ENCODE measurements around the gene TTC23.

TTC23 gene

DNA sequence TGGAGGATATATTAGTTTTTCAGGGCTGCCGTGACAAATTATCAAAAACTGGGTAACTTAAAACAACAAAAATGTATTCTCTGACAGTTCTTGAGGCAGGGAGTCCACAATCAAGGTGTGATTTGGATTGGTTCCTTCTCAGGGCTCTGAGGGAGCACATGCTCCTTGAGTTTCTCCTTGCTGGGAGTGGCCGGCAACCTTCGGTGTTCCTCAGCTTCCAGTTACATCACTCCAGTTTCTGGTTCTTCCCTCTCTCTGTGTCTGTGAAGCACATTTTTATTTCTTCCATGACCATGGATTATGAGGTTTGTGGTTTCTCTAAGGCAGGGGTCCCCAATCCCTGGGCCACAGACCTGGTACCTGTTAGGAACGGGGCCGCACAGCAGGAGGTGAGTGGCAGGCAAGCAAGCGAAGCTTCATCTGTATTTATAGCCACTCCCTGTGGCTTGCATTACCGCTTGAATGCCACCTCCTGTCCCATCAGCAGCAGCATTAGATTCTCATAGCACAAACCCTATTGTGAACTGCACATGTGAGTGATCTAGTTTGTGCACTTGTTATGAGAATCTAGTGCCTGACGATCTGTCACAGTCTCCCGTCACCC lies 26.2 kb upstream of the TTC23 start:
- Histone ChIP-seq H3K4me1 (ENCODE audit: control insufficient read depth in 1 of 2, insufficient read depth in 2 of 2, low read length in 2 of 2) (no peaks in the 10 kb centered on the region), H3K79me2 (ENCODE audit: control insufficient read depth, insufficient read depth, low read length, poor library complexity) (no peaks in the 10 kb centered on the region), H4K12ac (ENCODE audit: low read depth, low read length) (no peak overlapping the region), H3K4me2 (ENCODE audit: low read length) (no peak overlapping the region), H3K36me3 (ENCODE audit: control insufficient read depth in 1 of 2, insufficient read depth in 2 of 2, low read length in 2 of 2) (no peaks in the 10 kb centered on the region), H4K91ac (ENCODE audit: low read depth, low read length) (no peak overlapping the region), H3K79me1 (ENCODE audit: low read length) (no peaks in the 10 kb centered on the region), H3K9ac (ENCODE audit: low read length) (no peak overlapping the region), H3K27me3 (ENCODE audit: insufficient read depth, low read length) (no peaks in the 10 kb centered on the region), H3K4me3 (ENCODE audit: low read depth, low read length) (no peak overlapping the region), H2BK12ac (ENCODE audit: low read length) (no peak overlapping the region), H3K27ac (ENCODE audit: low read depth, low read length) (no peak overlapping the region), H3K23ac (ENCODE audit: low read length) (no peak overlapping the region), H2AFZ (ENCODE audit: insufficient read depth, low read length, poor library complexity) (no peak overlapping the region), H2BK5ac (ENCODE audit: low read depth, low read length, poor library complexity) (no peak overlapping the region), H4K8ac (ENCODE audit: low read depth, low read length) (no peak overlapping the region), H3K18ac (ENCODE audit: low read length) (no peak overlapping the region), H3K9me3 (ENCODE audit: insufficient read depth, low read depth, low read length) (no peaks in the 10 kb centered on the region), H2BK120ac (ENCODE audit: insufficient read depth, low read length, poor library complexity) (no peak overlapping the region), H3K14ac (ENCODE audit: low read length) (no peak overlapping the region), H2AK5ac (ENCODE audit: low read length) (no peak overlapping the region), H3K4ac (ENCODE audit: low read depth, low read length) (no peak overlapping the region)
- no CpG with 5 or more reads among the region's 9 CpGs for WGBS (ENCODE audit: extremely low coverage, insufficient coverage, insufficient read length)
- DNase-seq, result no peak

DNA sequence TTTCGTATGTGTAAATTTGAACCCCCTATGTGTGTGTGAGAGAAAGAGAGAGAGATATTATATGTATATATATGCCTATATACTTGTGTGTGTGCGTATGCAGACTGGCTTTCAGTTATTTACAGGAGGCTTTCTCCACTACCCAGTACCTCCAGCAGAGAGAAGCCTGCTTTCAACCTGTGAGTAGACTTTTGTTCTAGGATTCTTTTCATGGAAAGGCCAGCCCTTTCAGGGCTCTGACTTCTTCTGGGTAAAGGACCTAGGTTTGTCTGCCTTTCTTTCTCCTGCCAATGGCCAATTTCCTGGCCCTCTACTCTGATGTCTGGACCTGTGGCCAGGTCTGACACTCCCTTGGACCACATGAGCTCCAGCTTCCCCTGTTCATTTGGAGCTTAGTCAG lies 25.7 kb upstream of the TTC23 start:
- Histone ChIP-seq H2BK5ac (ENCODE audit: low read depth, low read length, poor library complexity) (no peak overlapping the region), H3K36me3 (ENCODE audit: control insufficient read depth in 1 of 2, insufficient read depth in 2 of 2, low read length in 2 of 2) (no peaks in the 10 kb centered on the region), H3K9ac (ENCODE audit: low read length) (no peak overlapping the region), H2BK120ac (ENCODE audit: insufficient read depth, low read length, poor library complexity) (no peak overlapping the region), H3K79me1 (ENCODE audit: low read length) (no peaks in the 10 kb centered on the region), H3K9me3 (ENCODE audit: insufficient read depth, low read depth, low read length) (no peaks in the 10 kb centered on the region), H3K4me1 (ENCODE audit: control insufficient read depth in 1 of 2, insufficient read depth in 2 of 2, low read length in 2 of 2) (no peaks in the 10 kb centered on the region), H3K79me2 (ENCODE audit: control insufficient read depth, insufficient read depth, low read length, poor library complexity) (no peaks in the 10 kb centered on the region), H3K14ac (ENCODE audit: low read length) (no peak overlapping the region), H2AK5ac (ENCODE audit: low read length) (no peak overlapping the region), H4K12ac (ENCODE audit: low read depth, low read length) (no peak overlapping the region), H3K23ac (ENCODE audit: low read length) (no peak overlapping the region), H3K4me3 (ENCODE audit: low read depth, low read length) (no peak overlapping the region), H3K4ac (ENCODE audit: low read depth, low read length) (no peak overlapping the region), H3K4me2 (ENCODE audit: low read length) (no peak overlapping the region), H3K27ac (ENCODE audit: low read depth, low read length) (no peak overlapping the region), H3K27me3 (ENCODE audit: insufficient read depth, low read length) (no peaks in the 10 kb centered on the region), H2BK12ac (ENCODE audit: low read length) (no peak overlapping the region), H4K91ac (ENCODE audit: low read depth, low read length) (no peak overlapping the region), H4K8ac (ENCODE audit: low read depth, low read length) (no peak overlapping the region), H2AFZ (ENCODE audit: insufficient read depth, low read length, poor library complexity) (no peak overlapping the region), H3K18ac (ENCODE audit: low read length) (no peak overlapping the region)
- no peak for DNase-seq
- WGBS (ENCODE audit: extremely low coverage, insufficient coverage, insufficient read length), result no CpG with 5 or more reads among the region's 2 CpGs

DNA sequence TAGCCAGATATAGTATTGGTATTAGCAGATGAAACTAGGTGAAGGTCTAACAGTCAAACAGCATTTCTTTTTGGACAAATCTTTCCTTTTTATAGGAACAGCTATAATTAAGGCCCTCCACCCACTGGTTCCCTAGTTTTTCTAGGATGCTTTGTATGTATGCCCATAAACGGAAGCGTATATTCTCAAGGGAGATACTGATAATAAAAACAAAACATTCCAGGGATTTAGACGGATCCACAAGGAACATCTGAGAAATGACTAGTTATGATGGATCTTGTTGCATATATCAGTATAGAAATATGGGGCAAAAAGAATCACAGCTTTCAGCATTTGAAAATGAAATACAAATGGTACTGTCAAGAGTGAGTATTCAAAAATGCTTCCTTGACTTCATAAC lies 24.4 kb upstream of the TTC23 start:
- H2AK5ac ChIP-seq (ENCODE audit: low read length), result no peak overlapping the region
- H2BK12ac ChIP-seq (ENCODE audit: low read length), result no peak overlapping the region
- H2AFZ ChIP-seq (ENCODE audit: insufficient read depth, low read length, poor library complexity), result no peak overlapping the region
- H3K4me1 ChIP-seq (ENCODE audit: control insufficient read depth in 1 of 2, insufficient read depth in 2 of 2, low read length in 2 of 2), result no peaks in the 10 kb centered on the region
- H3K4me3 ChIP-seq (ENCODE audit: low read depth, low read length), result no peak overlapping the region
- no peak overlapping the region for H3K14ac ChIP-seq (ENCODE audit: low read length)
- no peaks in the 10 kb centered on the region for H3K9me3 ChIP-seq (ENCODE audit: insufficient read depth, low read depth, low read length)
- no peaks in the 10 kb centered on the region for H3K36me3 ChIP-seq (ENCODE audit: control insufficient read depth in 1 of 2, insufficient read depth in 2 of 2, low read length in 2 of 2)
- H3K4me2 ChIP-seq (ENCODE audit: low read length), result no peak overlapping the region
- H3K23ac ChIP-seq (ENCODE audit: low read length), result no peak overlapping the region
- H3K27ac ChIP-seq (ENCODE audit: low read depth, low read length), result no peak overlapping the region
- no peak overlapping the region for H2BK120ac ChIP-seq (ENCODE audit: insufficient read depth, low read length, poor library complexity)
- H4K8ac ChIP-seq (ENCODE audit: low read depth, low read length), result no peak overlapping the region
- no peaks in the 10 kb centered on the region for H3K79me1 ChIP-seq (ENCODE audit: low read length)
- no peak overlapping the region for H3K4ac ChIP-seq (ENCODE audit: low read depth, low read length)
- no peak overlapping the region for H3K18ac ChIP-seq (ENCODE audit: low read length)
- H4K91ac ChIP-seq (ENCODE audit: low read depth, low read length), result no peak overlapping the region
- no peak overlapping the region for H3K9ac ChIP-seq (ENCODE audit: low read length)
- no peak overlapping the region for H4K12ac ChIP-seq (ENCODE audit: low read depth, low read length)
- DNase-seq, result no peak
- no peaks in the 10 kb centered on the region for H3K27me3 ChIP-seq (ENCODE audit: insufficient read depth, low read length)
- WGBS (ENCODE audit: extremely low coverage, insufficient coverage, insufficient read length), result no CpG with 5 or more reads among the region's 3 CpGs
- no peaks in the 10 kb centered on the region for H3K79me2 ChIP-seq (ENCODE audit: control insufficient read depth, insufficient read depth, low read length, poor library complexity)
- H2BK5ac ChIP-seq (ENCODE audit: low read depth, low read length, poor library complexity), result no peak overlapping the region

DNA sequence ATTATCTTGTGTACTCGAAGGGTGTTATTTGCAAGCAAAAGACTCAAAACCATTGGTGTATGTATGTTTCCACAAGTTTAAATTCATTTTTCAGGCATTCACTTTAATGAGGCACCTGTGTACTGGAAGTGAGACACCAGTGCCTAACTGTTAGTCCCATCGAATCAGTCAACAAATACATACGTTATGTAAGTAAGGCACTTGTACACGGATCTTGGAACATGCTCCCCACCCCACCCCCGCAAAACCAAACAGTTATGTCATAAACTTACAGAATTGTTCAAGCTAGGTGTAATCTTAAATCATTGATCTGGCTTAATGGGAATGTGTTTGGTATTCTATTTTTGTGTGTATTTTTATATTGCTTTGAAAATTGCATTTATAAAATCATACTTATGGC lies 19.1 kb upstream of the TTC23 start:
- Histone ChIP-seq H3K36me3 (ENCODE audit: control insufficient read depth in 1 of 2, insufficient read depth in 2 of 2, low read length in 2 of 2) (no peaks in the 10 kb centered on the region), H3K4me2 (ENCODE audit: low read length) (no peak overlapping the region), H2AFZ (ENCODE audit: insufficient read depth, low read length, poor library complexity) (no peak overlapping the region), H3K79me2 (ENCODE audit: control insufficient read depth, insufficient read depth, low read length, poor library complexity) (no peaks in the 10 kb centered on the region), H3K4me3 (ENCODE audit: low read depth, low read length) (no peak overlapping the region), H2BK12ac (ENCODE audit: low read length) (no peak overlapping the region), H3K18ac (ENCODE audit: low read length) (no peak overlapping the region), H3K9me3 (ENCODE audit: insufficient read depth, low read depth, low read length) (no peaks in the 10 kb centered on the region), H3K4ac (ENCODE audit: low read depth, low read length) (no peak overlapping the region), H2BK5ac (ENCODE audit: low read depth, low read length, poor library complexity) (no peak overlapping the region), H4K91ac (ENCODE audit: low read depth, low read length) (no peak overlapping the region), H3K27me3 (ENCODE audit: insufficient read depth, low read length) (no peaks in the 10 kb centered on the region), H2BK120ac (ENCODE audit: insufficient read depth, low read length, poor library complexity) (no peak overlapping the region), H3K9ac (ENCODE audit: low read length) (no peak overlapping the region), H4K12ac (ENCODE audit: low read depth, low read length) (no peak overlapping the region), H3K27ac (ENCODE audit: low read depth, low read length) (no peak overlapping the region), H3K4me1 (ENCODE audit: control insufficient read depth in 1 of 2, insufficient read depth in 2 of 2, low read length in 2 of 2) (peaks cover 3% of the 10 kb centered on the region in 2 experiments), H3K23ac (ENCODE audit: low read length) (no peak overlapping the region), H4K8ac (ENCODE audit: low read depth, low read length) (no peak overlapping the region), H2AK5ac (ENCODE audit: low read length) (no peak overlapping the region), H3K14ac (ENCODE audit: low read length) (no peak overlapping the region), H3K79me1 (ENCODE audit: low read length) (peaks cover 2% of the 10 kb centered on the region)
- no CpG with 5 or more reads among the region's 5 CpGs for WGBS (ENCODE audit: extremely low coverage, insufficient coverage, insufficient read length)
- no peak for DNase-seq
